Lower leg skin (tissue), 4 donors: ENCODE results near the gene SEMA5B. TPM values are rescaled to one million over a fixed set of nuclear protein-coding genes. Genes with fewer than 3 reads are reported as not detected.

ENCODE experiments used
- DNase-seq, 2 donors: peaks; one replicate each; pipeline ENCODE4 v3.0.0-alpha.2; 2019; ENCODE audit warnings: low spot score in 2 of 2
- H3K4me3 ChIP-seq: fragments of 200-600 bp; sonication (generic); 2 replicates; pipeline ENCODE4 v1.5.1; 2017; ENCODE audit warnings: mild to moderate bottlenecking, low read depth; ENCODE audit not compliant: poor library complexity, severe bottlenecking
- POLR2A ChIP-seq, 2 donors: fragments of 450-650 bp; IDR thresholded peaks; one replicate each; pipeline ENCODE4 v1.6.1; 2016 to 2017; ENCODE audit warnings: antibody characterized with exemption in 2 of 2, mild to moderate bottlenecking in 1 of 2, moderate library complexity in 1 of 2
- whole genome bisulfite sequencing, 2 donors: methylation state at CpG; one replicate each; pipeline ENCODE4 v1.1.5; 2018; 5-methylcytosine and 5-hydroxymethylcytosine counted together
- intact Hi-C: fragments of 100-400 bp; cut with DNase I; formaldehyde crosslinking; loops from one replicate; pipeline ENCODE4 v1.15.0; 2023; ENCODE audit warnings: low total_unique reads
- total RNA-seq, 4 donors: library from RNA; depleted of rRNA; stranded (reverse); fragments of >200 nt; gene quantifications; one replicate each; pipeline ENCODE4 v1.1.0, GENCODE V29; 2016
- TF ChIP-seq, protein P1 (sequence below), 3 donors: fragments of 450-650 bp; IDR thresholded peaks; one replicate each; pipeline ENCODE4 v1.5.1; 2016; ENCODE audit warnings: antibody characterized with exemption in 3 of 3, mild to moderate bottlenecking in 3 of 3, moderate library complexity in 2 of 3

The SEMA5B gene
- total RNA-seq, 4 donors from 2014 or later, result 0.21 to 1.8 (median 0.61) TPM

DNA sequence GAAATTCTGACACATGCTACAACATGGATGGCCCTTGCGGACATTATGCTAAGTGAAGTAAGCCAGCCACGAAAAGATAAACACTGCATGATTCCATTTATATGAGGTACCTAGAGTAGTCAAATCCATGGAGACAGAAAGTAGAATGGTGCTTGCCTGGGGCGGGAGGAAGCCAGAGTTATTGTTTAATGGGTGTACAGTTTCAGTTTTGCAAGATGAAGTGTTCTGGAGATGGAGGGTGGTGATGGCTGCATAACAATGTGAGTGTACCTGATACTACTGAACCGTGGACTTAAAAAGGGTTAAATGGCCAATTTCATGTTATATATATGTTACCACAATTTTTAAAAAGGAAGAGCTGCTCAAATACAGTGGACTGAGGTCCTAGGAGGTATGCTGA lies 66.9 kb downstream of the SEMA5B start:
- DNase-seq, result no peak
- no peak for TF ChIP-seq POLR2A (IDR thresholded peaks at IDR 0.05)
- TF ChIP-seq, protein P1, sequence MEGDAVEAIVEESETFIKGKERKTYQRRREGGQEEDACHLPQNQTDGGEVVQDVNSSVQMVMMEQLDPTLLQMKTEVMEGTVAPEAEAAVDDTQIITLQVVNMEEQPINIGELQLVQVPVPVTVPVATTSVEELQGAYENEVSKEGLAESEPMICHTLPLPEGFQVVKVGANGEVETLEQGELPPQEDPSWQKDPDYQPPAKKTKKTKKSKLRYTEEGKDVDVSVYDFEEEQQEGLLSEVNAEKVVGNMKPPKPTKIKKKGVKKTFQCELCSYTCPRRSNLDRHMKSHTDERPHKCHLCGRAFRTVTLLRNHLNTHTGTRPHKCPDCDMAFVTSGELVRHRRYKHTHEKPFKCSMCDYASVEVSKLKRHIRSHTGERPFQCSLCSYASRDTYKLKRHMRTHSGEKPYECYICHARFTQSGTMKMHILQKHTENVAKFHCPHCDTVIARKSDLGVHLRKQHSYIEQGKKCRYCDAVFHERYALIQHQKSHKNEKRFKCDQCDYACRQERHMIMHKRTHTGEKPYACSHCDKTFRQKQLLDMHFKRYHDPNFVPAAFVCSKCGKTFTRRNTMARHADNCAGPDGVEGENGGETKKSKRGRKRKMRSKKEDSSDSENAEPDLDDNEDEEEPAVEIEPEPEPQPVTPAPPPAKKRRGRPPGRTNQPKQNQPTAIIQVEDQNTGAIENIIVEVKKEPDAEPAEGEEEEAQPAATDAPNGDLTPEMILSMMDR (IDR thresholded peaks at IDR 0.05), result no peak
- 90 to 94% methylated on average over 4 of the region's 4 CpGs for WGBS, 2 donors
- no peak overlapping the region for H3K4me3 ChIP-seq
- intact Hi-C loops, result no loop called here

DNA sequence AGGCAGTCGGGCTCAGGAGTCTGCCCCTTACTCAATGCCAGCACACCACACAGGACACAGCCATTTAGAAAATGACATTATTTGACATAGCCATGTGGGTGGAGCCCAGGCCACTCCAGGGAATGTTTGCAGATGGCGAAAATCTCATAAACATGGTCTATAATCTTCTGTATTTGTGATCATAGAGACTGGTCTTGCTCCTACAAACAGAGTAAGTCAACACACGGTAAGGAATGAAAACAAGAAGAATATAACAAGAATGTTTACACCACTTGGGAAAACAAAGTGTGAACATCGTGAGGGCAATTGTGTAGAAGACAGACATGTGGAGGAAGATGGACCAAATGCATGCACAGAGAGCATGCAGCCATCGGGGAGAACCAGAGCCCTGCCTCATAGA lies 68.2 kb downstream of the SEMA5B start:
- intact Hi-C loops, result no loop called here
- DNase-seq, result no peak
- no peak overlapping the region for H3K4me3 ChIP-seq
- TF ChIP-seq, protein P1 (IDR thresholded peaks at IDR 0.05), result no peak
- WGBS, 2 donors, result 80 to 89% methylated on average over 5 of the region's 5 CpGs

DNA sequence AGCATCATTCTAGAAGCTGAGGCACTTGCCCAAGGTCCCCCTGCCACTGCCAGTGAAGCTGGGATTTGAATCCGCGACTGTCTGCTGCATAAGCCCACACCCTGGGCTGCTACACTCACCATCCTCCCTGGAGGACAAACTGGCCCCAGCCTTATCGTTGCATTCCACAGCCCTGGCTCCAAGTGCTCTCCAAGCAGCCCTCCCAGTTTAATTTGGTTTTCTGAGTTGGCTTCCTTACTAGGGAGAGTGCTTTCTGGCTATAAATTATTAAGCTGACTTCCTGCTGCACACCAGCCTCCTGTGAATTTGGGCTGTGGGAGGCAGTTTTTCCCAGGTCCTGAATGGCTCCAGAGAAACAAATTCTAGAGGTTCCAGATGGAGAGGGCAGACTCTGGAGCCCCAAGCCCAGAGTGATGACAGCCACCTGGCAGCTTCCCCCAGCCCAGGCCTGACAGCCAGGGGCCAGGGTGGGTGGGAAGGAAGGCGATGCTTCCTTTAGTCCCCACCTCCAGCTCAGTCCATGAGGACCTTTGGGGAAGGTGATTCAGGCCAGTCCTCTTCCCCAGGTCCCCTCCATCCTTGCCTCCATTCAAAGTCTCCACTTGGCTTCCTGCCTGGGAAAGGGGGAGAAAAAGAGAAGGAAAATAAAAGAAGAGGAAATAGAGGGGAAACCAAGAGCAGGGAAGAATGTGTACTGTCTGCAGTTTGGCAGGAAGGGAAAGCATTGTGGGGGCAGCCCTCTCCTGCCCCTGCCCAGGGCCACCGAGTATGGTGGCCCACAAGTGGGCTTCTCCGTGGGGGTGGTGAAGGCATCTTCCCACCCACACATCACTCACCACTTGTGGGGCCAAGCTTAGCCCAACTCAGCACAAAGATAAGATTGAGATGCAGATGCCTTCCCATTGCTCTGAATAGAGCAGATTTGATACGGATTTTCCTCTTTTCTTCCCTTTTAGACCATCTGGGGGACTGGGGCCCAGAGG lies 69.6 kb downstream of the SEMA5B start:
- DNase-seq, result no peak
- H3K4me3 ChIP-seq, result no peak overlapping the region
- intact Hi-C loops, result no loop called here
- no peak for TF ChIP-seq POLR2A (IDR thresholded peaks at IDR 0.05)
- TF ChIP-seq, protein P1 (IDR thresholded peaks at IDR 0.05), result no peak
- 44 to 61% methylated on average over 7 of the region's 7 CpGs for WGBS, 2 donors

DNA sequence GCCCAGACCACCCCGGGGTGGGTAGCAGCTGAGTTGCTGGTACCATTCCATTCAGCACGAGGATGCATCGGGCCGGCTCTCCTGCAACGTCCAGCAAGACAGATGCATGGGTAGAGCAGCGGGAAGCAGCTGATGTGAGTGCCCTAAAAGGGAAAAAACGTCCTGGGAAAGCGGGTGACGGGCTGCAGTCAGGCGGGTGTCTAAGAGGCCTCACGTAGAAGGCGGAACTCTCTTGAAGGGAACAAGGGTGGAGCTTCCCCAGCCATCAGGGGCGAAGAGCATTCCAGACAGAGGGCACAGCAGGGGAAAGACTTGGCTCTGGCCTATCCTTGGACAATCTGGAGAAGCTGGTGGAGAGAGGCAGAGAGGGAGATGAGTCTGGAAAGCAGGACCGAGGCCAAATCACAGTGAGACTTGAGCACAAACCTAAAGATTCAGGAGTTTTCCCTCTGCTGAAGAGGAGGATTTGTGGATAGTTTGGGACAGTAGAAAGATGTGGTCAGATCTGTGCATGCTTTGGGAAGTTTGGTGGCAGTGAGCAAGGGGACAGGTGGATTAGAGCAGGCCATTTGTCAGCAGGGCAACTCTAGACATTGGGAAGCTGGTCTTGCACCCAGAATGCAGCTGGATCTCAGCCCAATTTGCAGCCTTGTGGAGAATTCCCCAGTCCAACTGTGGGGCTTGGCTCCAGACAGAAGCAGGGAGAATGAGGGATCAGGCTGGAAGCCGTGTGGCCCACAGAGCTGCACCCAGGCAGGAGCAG lies 70.7 kb downstream of the SEMA5B start:
- DNase-seq, result no peak
- intact Hi-C loops, result no loop called here
- 82 to 86% methylated on average over 15 of the region's 15 CpGs for WGBS, 2 donors
- no peak for TF ChIP-seq POLR2A (IDR thresholded peaks at IDR 0.05)
- TF ChIP-seq, protein P1 (IDR thresholded peaks at IDR 0.05), result no peak
- no peak overlapping the region for H3K4me3 ChIP-seq

DNA sequence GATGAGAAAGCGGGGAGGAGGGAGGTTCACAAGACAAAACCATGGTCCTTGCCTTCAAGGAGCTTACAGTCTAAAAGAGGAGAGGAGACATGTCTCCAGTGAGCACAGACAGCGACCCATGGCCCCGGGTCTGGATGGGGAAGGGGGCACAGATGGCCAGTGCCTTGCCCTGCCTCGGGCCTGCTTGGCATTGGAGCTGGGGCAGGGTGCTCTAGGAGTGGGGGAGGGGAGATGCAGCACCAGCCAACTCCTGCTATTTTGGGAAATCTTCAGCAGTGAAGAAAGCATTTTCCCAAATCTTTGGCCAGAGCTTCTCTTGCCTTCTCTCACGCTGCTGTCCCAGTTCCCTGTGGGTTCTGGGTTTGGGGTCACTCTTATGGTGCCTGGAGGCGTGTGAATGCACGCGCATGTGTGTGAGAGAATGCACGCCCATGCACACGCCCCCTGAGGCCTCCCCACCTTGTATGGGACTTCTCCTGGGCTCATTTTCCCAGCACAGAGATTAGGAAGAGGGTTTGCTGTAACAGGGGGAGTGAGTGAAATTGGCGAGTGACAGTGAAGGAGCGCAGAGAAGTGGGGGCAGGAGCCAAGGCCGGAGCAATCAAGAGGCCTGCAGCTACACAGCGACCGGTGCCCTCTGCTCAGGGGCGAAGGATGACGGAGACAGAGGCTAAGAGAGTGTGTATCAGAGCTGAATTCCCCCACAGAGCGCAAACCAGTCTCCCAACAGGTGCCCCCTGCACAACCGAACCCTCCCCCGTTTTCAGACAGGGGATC lies 71.5 kb downstream of the SEMA5B start:
- no peak for TF ChIP-seq POLR2A (IDR thresholded peaks at IDR 0.05)
- TF ChIP-seq, protein P1 (IDR thresholded peaks at IDR 0.05), result no peak
- intact Hi-C loops, result no loop called here

More for the DNA sequence above, 71.5 kb downstream of the SEMA5B start:
- 88% methylated on average over 20 of the region's 20 CpGs for WGBS, 2 donors
- DNase-seq, result no peak
- H3K4me3 ChIP-seq, result no peak overlapping the region
